Motor neuron (in vitro differentiated cells): ENCODE results near the gene TTC34. TPM values are rescaled to one million over a fixed set of nuclear protein-coding genes. Genes with fewer than 3 reads are reported as not detected.
A peak's percentile ranks its signal among the peaks of the same experiment; 100 is the strongest.

ENCODE experiments used
- ATAC-seq, 8 experiments: fragments of 200-7000 bp; cut with Tn5 transposase; replicated peaks in 6 of 8; 2 replicates each; pipeline ENCODE4 v1.8.0; 2021; ENCODE audit warnings: mild to moderate bottlenecking in 8 of 8, moderate library complexity in 8 of 8
- H3K27ac ChIP-seq, 2 donors: fragments of 250-450 bp; sonication (Bioruptor Pico); 2 replicates each; pipeline ENCODE4 v1.9.0; 2021; ENCODE audit warnings: antibody characterized with exemption in 2 of 2, mild to moderate bottlenecking in 2 of 2, moderate library complexity in 1 of 2
- H3K4me1 ChIP-seq, 2 donors: fragments of 250-450 bp; sonication (Bioruptor Pico); replicated peaks in 1 of 2; 2 replicates each; pipeline ENCODE4 v1.6.1; 2021; ENCODE audit warnings: antibody characterized with exemption in 2 of 2, mild to moderate bottlenecking in 2 of 2, moderate library complexity in 1 of 2
- H3K4me3 ChIP-seq, 5 donors: fragments of 250-450 bp; sonication (Bioruptor Pico); 2 replicates each; pipeline ENCODE4 v1.9.0; 2021; ENCODE audit warnings: antibody characterized with exemption in 5 of 5, mild to moderate bottlenecking in 5 of 5, moderate library complexity in 4 of 5
- WGBS, 10 experiments: fragments of 450-650 bp; shearing (Covaris generic); methylation state at CpG; one replicate each; pipeline ENCODE4 v1.0.0; 2022; 5-methylcytosine and 5-hydroxymethylcytosine counted together
- in situ Hi-C, 9 experiments: fragments of 400-800 bp; cut with MboI; loops; one replicate each; pipeline ENCODE4 v1.15.0; 2021; ENCODE audit warnings: low sequenced_read_pairs in 9 of 9, low pct_unique_long_range_greater_than_20kb in 2 of 9; ENCODE audit not compliant: unreplicated experiment in 9 of 9
- total RNA-seq, 8 experiments: library from RNA; unstranded; fragments of 300-600 nt; gene quantifications; 2 replicates each; pipeline versions ENCODE4 v1.2.3 to v1.2.4, GENCODE V29; 2022

Gene TTC34
- total RNA-seq, 8 experiments from 2014 or later: 0.16 to 1.2 (median 0.47) TPM

DNA sequence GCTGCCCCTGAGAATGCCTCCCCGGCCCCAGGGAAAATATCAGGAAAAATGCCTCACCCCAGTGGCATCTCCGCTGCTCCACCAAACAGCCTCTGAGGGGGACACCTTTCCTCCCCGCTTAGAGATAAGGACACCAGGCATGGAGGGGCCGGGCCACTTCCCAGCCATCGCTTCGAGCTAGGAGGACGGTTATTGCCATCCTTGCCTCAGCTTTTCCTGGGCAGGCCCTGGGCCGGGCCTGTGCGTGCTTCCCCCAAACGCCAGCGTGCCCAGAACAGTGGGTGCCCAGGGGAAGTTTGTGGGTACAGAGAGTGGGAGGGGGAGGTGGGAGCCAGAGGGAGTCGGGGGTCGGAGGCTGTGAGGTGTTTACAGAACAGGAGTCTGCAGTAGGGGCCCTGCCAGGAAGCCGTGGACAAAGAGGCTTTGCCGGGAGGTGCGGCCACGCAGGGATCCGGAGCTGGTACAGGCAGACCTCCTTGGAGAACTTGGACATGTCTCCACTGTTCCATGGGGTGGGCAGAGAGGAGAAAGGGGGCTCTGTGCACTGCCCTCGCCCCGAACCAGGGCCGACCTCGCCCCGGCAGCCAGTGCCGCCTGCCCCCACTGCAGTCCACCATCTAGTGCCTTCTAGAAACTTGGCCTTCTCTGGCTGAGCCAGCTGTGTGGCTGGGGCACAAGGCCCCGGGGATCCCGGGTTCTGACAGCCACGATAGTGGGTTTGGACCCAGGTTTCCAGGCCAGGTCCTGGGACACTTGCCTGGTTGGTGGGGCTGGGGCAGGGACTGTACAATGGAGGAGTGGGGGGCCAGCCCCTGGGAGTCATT is 33.5 kb upstream of the TTC34 start:
- ATAC-seq: no peak
- no peak overlapping the region for H3K27ac ChIP-seq
- in situ Hi-C loops: no loop called here
- no peaks in the 10 kb centered on the region for H3K4me1 ChIP-seq
- H3K4me3 ChIP-seq: no peak overlapping the region
- 32 to 98% (median 60%) methylated on average over 1 to 13 of the region's 27 CpGs; no CpG with 5 or more reads in 4 of the 10 experiments for WGBS, 10 experiments

DNA sequence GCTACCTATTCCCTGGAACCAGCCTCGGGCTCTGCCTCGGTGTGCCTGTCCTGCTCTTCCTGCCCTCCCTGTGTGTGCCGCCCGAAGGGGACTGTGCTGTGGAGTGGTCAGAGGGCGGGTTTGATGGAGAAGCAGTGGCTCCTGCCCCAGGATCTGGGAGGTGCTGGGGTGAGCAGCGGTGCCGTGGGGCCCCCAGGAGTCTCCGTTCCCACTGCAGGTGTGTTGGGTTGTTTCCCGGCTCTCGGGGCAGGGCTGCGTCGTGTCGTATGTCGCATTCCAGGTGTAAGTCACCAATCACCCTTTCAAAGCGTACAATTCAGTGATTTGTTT is 32.6 kb upstream of the TTC34 start:
- Histone ChIP-seq H3K27ac (no peak overlapping the region), H3K4me3 (no peak overlapping the region), H3K4me1 (no peaks in the 10 kb centered on the region)
- no peak for ATAC-seq
- 73 to 92% (median 78%) methylated on average over 3 to 14 of the region's 15 CpGs; no CpG with 5 or more reads in 6 of the 10 experiments for WGBS, 10 experiments
- in situ Hi-C loops: no loop called here

DNA sequence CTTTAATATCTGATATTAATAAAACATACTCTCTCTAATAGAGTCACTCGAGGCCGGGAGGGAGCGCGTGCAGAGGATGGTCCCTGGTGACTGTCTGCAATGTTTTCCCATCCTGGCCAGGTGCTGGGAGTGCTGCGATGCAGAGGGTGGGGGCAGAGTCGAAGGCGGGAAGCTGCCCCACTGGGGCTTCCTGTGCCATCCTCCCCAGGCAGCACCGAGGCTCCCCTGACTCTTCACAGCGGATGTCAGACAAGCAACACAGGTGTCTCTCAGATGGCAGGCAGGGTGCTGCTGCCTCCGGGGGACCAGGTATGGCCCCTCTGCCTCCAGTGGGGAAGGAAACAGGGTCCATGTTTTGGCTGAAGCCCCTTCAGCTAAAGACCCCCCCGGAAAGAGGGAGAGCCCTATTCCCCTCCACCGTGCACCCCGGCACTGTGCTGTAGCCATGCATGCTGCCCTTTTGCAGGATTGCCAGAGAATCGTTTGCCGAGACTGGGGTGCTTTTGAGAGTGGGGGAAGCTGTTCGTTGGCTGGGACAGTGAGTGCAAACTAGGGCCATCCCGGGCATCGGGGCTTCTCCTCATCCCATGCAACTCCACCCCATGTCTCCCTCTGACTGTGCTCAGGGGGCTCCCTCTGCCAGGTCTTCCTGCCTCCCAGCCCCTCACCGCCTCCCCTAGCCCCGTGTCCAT is 32.1 kb upstream of the TTC34 start:
- Histone ChIP-seq H3K4me1 (no peaks in the 10 kb centered on the region), H3K27ac (no peak overlapping the region), H3K4me3 (no peak overlapping the region)
- WGBS, 10 experiments: 0 to 70% (median 58%) methylated on average over 1 to 12 of the region's 20 CpGs; no CpG with 5 or more reads in 4 of the 10 experiments
- ATAC-seq: no peak
- in situ Hi-C loops: no loop called here

DNA sequence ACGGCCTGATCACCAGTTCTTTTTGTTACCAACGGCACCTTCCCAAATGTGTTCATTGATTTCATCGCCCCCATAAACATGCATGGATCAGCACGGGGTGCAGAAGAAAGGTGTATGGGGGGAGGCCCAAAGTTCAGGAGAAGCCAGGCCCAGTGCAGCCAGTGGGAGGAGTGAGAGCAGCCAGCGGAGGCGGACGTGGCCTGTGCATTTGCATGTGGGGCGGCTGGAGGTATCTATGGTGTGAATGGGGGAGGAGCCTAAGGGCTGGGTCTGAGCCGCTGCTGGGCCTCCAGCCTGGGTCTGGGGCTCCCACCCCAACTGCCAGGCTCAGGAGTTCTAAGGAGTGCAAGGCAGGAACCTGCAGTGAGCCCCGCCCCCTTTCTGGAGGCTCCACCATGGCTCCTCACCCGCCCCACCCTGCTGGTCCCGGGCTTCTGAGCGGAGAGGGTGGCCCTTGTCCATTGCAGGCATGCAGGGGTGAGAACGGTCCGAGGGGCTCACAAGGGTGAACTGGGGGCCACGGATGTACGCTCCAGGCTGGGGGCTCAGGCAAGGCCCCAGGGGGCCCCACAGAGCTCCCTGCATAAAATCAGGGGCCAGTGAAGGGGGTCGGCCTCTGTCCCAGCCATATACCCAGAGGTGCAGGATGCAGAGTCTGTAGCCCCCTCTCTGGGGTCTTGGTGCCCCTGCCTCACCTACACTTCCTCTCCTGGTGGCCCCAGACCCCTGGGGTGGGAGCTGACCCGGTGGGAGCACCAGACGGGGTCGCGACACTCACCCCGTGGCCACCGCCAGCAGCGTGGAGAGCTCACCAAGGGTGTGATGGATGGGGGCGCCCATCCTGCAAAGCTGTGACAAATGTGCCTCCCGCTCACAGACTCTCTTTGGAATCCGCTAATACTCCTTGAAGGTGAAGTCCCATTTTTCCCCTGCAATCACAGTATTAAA is 31.3 kb upstream of the TTC34 start:
- Histone ChIP-seq H3K4me1 (no peaks in the 10 kb centered on the region), H3K4me3 (no peak overlapping the region), H3K27ac (no peak overlapping the region)
- ATAC-seq: peak in 1 of 8 experiments; percentile 22
- in situ Hi-C loops: no loop called here
- WGBS, 10 experiments: 33 to 78% (median 66%) methylated on average over 5 to 10 of the region's 28 CpGs; no CpG with 5 or more reads in 4 of the 10 experiments

DNA sequence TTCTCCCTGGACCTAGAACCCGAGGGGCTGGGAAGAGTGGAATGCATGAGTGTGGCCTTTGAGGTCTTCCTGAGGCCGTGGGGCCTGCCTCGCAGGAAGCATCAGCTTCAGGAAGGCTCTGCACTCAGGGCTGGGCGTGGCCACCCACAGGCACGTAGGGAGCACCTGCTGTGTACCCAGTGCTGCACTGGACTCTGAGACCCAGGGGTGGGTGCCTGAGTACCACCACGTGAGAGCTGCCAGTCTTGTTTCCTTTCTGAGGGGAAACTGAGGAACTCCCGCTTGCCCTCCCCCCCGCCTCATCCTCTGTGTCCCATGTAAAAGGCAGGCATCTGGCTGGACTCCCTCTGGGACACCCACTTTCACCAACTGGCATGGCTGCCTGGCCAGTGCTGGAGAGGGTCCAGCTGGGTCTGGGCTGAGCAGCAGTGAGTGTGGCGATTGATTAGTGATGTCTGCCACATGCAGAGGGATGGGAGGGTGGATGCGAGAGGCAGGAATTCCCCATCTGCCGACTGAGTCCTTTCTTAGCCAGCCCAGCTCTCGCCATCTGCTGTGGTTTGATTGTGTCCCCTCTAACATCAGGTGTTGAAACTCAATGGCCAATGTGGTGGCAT is 30.2 kb upstream of the TTC34 start:
- in situ Hi-C loops: no loop called here
- WGBS, 10 experiments: 25 to 78% (median 40%) methylated on average over 1 to 8 of the region's 12 CpGs; no CpG with 5 or more reads in 3 of the 10 experiments
- Histone ChIP-seq H3K27ac (no peak overlapping the region), H3K4me1 (no peaks in the 10 kb centered on the region), H3K4me3 (no peak overlapping the region)
- ATAC-seq: no peak

DNA sequence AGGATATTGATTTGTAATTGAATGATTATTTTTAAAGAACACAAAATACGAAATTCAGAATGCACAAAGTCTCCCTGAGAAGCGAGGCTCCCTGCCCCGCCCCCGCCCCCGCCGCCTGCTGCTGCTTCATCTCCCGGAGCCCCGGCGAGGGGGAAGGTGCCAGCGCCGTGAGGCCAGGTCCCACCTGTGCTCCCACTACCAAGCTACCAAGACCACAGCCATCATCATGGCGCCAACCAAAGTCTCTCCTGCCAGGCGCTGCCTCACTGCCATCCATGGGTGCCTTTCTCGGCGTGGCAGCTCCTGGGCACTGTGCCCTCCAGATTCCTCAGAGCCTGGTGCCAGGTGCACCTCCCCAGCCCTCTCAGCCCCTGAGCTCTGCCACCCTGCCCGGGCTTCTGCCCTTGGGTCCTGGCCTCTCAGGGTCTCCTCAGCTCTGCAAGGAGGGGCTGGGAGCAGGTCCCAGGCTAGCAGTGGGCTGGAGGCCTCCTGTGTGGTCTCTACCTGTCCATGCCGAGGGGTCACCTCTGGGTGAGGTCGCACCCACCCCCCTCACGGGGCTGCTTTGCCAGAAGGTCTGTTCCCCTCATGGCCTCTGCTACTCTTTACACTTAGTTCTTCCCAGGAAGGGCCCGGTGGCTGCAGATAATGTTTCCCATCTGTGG is 29.4 kb upstream of the TTC34 start:
- no peak overlapping the region for H3K27ac ChIP-seq
- H3K4me1 ChIP-seq: no peaks in the 10 kb centered on the region
- no peak overlapping the region for H3K4me3 ChIP-seq
- ATAC-seq: no peak
- WGBS, 10 experiments: 0 to 85% (median 51%) methylated on average over 1 to 9 of the region's 20 CpGs; no CpG with 5 or more reads in 5 of the 10 experiments
- in situ Hi-C loops: no loop called here

DNA sequence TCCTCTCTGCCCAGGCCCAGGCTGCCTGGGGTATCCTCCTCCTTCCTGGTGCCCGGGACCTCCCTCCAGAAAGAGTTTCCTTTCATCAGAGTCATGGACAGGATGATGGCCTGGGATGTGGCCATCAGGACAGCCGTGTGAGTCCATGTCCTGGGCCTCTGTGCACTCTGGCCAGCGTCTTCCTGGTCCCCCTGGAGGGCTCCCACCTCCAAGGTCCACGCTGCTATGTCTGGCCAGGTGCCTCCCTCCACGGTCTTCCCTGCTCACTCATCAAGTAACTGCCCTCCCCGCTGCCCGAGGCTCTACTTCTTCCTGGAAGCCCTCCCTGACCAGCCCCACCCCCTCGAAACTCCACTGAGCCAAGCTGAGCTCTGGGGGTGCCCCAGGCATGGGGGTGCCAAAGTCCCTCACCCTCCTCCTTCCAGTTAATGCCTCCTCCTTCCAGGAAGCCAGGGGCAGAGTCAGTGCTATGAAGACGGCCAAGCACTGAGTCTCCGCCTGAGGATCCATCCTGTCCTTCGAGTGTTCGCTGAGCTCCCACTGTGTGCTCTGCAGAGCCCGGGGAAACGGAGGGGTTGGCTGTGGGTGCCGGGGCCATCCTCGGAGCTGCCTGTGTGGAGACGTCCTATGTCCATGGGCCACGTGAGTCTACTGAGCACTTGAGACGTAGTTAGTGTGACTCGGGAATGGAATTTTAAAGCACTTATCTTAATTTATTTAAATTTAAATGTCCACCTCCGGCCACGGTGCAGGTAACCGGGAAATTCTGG is 28.5 kb upstream of the TTC34 start:
- no peak for ATAC-seq
- in situ Hi-C loops: no loop called here
- H3K4me1 ChIP-seq: no peaks in the 10 kb centered on the region
- H3K4me3 ChIP-seq: no peak overlapping the region
- 10 to 80% (median 76%) methylated on average over 1 to 8 of the region's 23 CpGs; no CpG with 5 or more reads in 4 of the 10 experiments for WGBS, 10 experiments
- H3K27ac ChIP-seq: no peak overlapping the region

DNA sequence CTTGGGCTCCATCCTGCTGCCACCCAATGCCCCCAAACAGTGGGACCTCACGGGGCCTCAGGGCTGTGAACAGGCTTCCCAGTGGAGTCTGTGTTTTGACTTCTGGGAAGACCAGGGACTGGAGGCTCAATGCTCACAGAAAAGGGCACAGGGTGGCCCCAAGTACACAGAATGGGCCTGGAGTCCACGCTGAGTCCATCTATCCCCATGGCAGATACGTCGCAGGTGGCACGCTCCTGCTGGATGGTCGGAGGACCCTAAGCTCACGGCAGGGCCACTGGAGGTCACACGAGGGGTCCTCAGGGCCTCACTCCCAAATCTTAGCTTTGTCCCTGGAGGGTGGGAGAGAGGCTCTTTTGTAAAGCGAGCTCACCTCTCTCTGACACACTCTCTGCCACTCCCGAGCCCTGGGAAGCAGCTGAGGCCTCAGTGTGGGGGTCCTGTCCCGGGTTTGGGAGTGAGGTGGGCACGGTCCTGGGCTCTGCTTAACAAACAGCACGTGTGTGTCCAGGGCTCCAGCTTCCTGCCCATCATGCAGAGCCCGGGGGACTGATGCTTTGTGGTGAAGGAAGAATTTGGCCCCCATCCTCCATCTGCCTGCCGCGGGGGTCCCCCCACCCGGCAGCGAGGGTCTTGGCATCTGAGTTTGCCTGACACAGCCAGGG is 27.2 kb upstream of the TTC34 start:
- Histone ChIP-seq H3K4me3 (no peak overlapping the region), H3K4me1 (no peaks in the 10 kb centered on the region), H3K27ac (no peak overlapping the region)
- ATAC-seq: no peak
- in situ Hi-C loops: no loop called here
- WGBS, 10 experiments: 11 to 90% (median 50%) methylated on average over 2 to 15 of the region's 18 CpGs; no CpG with 5 or more reads in 4 of the 10 experiments

DNA sequence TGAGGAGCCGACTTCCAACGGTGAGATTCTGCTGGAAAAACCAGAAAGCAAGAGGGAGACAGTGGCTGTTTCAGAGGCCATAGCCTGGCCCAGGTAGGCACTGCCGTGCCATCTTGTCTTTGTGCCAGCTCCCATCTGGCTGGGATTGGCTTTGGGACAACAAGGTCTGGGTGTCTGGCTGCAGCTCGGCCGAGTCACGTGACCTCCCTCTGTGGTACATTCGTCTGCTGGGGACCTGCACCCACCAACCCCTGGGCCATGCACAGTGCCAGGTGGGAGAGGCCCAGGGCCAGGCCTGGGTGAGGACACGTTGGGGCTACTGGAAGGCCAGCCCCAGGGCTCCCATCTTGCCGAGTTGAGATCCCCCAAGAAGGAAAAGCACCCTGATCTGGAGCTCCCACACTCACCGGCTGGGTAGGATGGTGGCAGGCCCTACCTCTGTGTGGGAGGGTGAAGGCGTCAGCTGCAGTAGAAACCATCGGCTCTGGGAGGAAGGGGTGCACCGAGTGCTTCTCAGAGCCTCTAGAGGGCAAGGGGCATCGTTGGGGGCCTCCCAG is 25.3 kb upstream of the TTC34 start:
- Histone ChIP-seq H3K4me3 (no peak overlapping the region), H3K4me1 (no peaks in the 10 kb centered on the region), H3K27ac (no peak overlapping the region)
- in situ Hi-C loops: no loop called here
- no peak for ATAC-seq
- 17 to 70% (median 58%) methylated on average over 2 to 9 of the region's 14 CpGs; no CpG with 5 or more reads in 5 of the 10 experiments for WGBS, 10 experiments

DNA sequence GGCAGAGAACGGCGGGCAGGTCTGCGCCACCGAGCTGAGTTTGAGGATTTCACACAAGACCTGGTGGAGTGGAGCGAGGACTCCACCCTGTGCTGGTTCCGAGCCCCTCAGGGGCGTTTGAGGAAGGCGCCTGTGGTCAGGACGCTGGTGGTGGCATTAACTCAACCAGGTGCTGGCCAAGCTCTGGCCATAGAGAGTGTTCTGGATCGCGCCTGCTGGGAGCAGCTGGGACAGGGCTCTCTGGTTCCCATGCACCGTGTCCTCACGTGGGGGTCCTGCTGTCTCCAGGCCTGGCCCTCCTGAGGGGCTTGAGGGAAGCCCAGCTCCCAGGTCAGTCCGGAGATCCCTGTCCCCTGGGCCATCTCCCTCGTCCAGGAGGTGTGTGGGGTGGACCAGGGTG is 24.8 kb upstream of the TTC34 start:
- no peaks in the 10 kb centered on the region for H3K4me1 ChIP-seq
- no peak for ATAC-seq
- no peak overlapping the region for H3K27ac ChIP-seq
- WGBS, 10 experiments: 49 to 81% (median 60%) methylated on average over 2 to 11 of the region's 15 CpGs; no CpG with 5 or more reads in 5 of the 10 experiments
- no peak overlapping the region for H3K4me3 ChIP-seq
- in situ Hi-C loops: no loop called here
